IPS-18c (cell line): ENCODE results near the gene KDM6A.
"Not testable (repeated sequence)": the region's sequence is repeated elsewhere in the genome, so short reads cannot be mapped to it uniquely, and the experiment has no call there.

Experiments used
- H3K4me3 ChIP-seq: 2 replicates; pipeline ENCODE4 v1.7.0; 2013; ENCODE audit warnings: low read depth, mild to moderate bottlenecking, low read length, moderate library complexity; ENCODE audit not compliant: insufficient read depth
- H3K9me3 ChIP-seq: one replicate; pipeline ENCODE4 v1.6.1; 2013; ENCODE audit warnings: mild to moderate bottlenecking, low read length, moderate library complexity; ENCODE audit not compliant: control insufficient read depth, insufficient read depth

KDM6A gene

GRCh38 chrX:45070116-45071007 lies 197.4 kb downstream of the KDM6A start:
- no peaks in the 10 kb centered on the region for H3K9me3 ChIP-seq
- H3K4me3 ChIP-seq: no peak overlapping the region

- H3K4me3 ChIP-seq, H3K9me3 ChIP-seq: not testable (repeated sequence)
Measured at GRCh38 chrX:45073011-45073410, 200.0 kb downstream of the KDM6A start.

GRCh38 chrX:45077748-45078424 lies 204.9 kb downstream of the KDM6A start:
- Histone ChIP-seq H3K4me3 (no peak overlapping the region), H3K9me3 (peaks cover 2% of the 10 kb centered on the region)

- no peak overlapping the region for H3K4me3 ChIP-seq
- peaks cover 2% of the 10 kb centered on the region for H3K9me3 ChIP-seq
Measured at GRCh38 chrX:45083314-45083713, 210.3 kb downstream of the KDM6A start.

- Histone ChIP-seq H3K9me3 (no peaks in the 10 kb centered on the region), H3K4me3 (no peak overlapping the region)
Measured at GRCh38 chrX:45110494-45110893, 237.5 kb downstream of the KDM6A start.

GRCh38 chrX:45126158-45126557 lies 253.2 kb downstream of the KDM6A start:
- H3K9me3 ChIP-seq: peaks cover 2% of the 10 kb centered on the region
- no peak overlapping the region for H3K4me3 ChIP-seq

- Histone ChIP-seq H3K9me3 (peaks cover 2% of the 10 kb centered on the region), H3K4me3 (no peak overlapping the region)
Measured at GRCh38 chrX:45128896-45129454, 256.0 kb downstream of the KDM6A start.

GRCh38 chrX:45133465-45133864 lies 260.5 kb downstream of the KDM6A start:
- H3K9me3 ChIP-seq: peaks cover 9% of the 10 kb centered on the region
- H3K4me3 ChIP-seq: no peak overlapping the region

- H3K4me3 ChIP-seq: no peak overlapping the region
- peaks cover 6% of the 10 kb centered on the region for H3K9me3 ChIP-seq
Measured at GRCh38 chrX:45134315-45134731, 261.3 kb downstream of the KDM6A start.

GRCh38 chrX:45134775-45135174 lies 261.8 kb downstream of the KDM6A start:
- Histone ChIP-seq H3K9me3 (peaks cover 6% of the 10 kb centered on the region), H3K4me3 (no peak overlapping the region)

- not testable (repeated sequence) for H3K4me3 ChIP-seq, H3K9me3 ChIP-seq
Measured at GRCh38 chrX:45135391-45136075, 262.5 kb downstream of the KDM6A start.

- H3K4me3 ChIP-seq: no peak overlapping the region
- peaks cover 9% of the 10 kb centered on the region for H3K9me3 ChIP-seq
Measured at GRCh38 chrX:45137531-45137930, 264.5 kb downstream of the KDM6A start.

GRCh38 chrX:45138525-45138924 lies 265.5 kb downstream of the KDM6A start:
- Histone ChIP-seq H3K4me3 (no peak overlapping the region), H3K9me3 (peaks cover 9% of the 10 kb centered on the region)

- peaks cover 5% of the 10 kb centered on the region for H3K9me3 ChIP-seq
- H3K4me3 ChIP-seq: no peak overlapping the region
Measured at GRCh38 chrX:45140812-45141211, 267.8 kb downstream of the KDM6A start.

- no peak overlapping the region for H3K4me3 ChIP-seq
- peaks cover 5% of the 10 kb centered on the region for H3K9me3 ChIP-seq
Measured at GRCh38 chrX:45142185-45142584, 269.2 kb downstream of the KDM6A start.

- Histone ChIP-seq H3K9me3 (peaks cover 7% of the 10 kb centered on the region), H3K4me3 (no peak overlapping the region)
Measured at GRCh38 chrX:45143455-45143854, 270.5 kb downstream of the KDM6A start.

GRCh38 chrX:45145492-45146215 lies 272.7 kb downstream of the KDM6A start:
- Histone ChIP-seq H3K9me3 (peaks cover 16% of the 10 kb centered on the region), H3K4me3 (no peak overlapping the region)
